Ammon's horn (tissue), 1 donor: ENCODE data around the gene CNBD2.
"Not testable (repeated sequence)": the region's sequence is repeated elsewhere in the genome, so short reads cannot be mapped to it uniquely, and the experiment has no call there.

Experiments
- DNase-seq: peaks from one replicate; pipeline ENCODE4 v3.0.0-alpha.2; 2016; ENCODE audit warnings: low spot score

CNBD2 gene

GRCh38 chr20:35967979-35968640 is at the start of gene CNBD2:
CNBD2 (plus strand) TSS chr20:35968590; CDS start chr20:35968763, 173 bp downstream.
- DNase-seq, result no peak

DNA sequence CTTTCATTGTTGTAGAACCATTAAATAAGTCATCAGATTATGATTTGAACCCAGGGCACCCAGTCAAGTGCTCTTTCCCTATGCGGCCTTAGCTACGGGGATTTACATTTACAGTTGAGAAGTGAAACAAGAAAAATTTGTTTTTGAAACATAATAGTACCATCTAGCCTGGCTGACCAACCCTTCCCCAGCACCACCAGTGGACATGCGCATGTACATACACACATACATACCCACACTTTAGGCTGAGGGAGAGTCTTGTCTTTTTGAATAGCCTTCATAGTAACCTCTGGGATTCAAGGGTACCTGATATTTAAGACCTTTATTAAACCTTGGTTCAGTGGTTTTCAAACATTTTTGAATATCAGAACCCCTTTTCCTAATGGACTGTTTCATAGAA is 47.9 kb upstream of the CNBD2 start:
- no peak for DNase-seq

- no peak for DNase-seq
Measured at GRCh38 chr20:35929301-35929700, 39.1 kb upstream of the CNBD2 start.

GRCh38 chr20:35934050-35934449 is 34.3 kb upstream of the CNBD2 start:
- no peak for DNase-seq

- no peak for DNase-seq
Measured at GRCh38 chr20:35939264-35939663, 29.1 kb upstream of the CNBD2 start.

DNA sequence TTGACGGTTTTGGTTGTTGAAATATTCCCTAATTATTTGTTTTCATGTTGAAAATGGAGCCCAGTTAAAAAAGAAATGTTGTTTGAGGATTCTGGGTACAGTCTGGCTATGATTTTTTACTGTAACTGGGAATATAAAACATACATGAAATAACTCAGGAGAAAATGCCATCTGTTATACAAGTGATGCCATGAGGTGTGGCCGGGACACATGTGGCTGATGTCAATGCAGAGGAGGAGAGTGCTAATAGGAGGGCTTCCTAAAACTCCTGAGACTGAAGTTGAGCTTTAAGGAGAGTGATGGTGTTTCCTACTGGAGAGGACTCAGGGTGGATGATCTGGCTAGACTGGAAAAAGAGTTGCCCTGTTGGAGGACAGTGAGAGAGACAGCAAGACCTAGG is 26.8 kb upstream of the CNBD2 start:
- no peak for DNase-seq

- DNase-seq, result peak; percentile 19
Measured at GRCh38 chr20:35942243-35942642, 26.1 kb upstream of the CNBD2 start.

- DNase-seq, result no peak
Measured at GRCh38 chr20:35947489-35947888, 20.9 kb upstream of the CNBD2 start.

DNA sequence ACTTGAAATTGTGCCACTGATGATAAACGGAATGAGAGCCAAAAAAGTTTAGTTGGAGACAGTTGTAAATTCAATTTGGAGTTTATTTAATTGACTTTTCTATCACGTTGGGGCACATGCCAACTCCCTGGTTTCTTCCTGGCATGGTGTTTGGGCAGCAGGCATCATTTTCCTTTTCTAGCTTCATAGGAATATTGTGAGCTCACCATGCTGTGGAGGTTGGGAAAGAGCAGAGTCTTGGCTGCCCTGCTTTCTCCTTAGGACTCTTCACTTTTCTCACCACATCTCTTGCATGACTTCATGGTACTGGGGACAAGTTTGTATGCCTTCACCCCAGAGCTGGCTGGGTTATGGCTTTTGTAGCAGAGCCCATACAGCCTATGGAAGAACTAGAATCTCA is 20.5 kb upstream of the CNBD2 start:
- DNase-seq, result no peak

GRCh38 chr20:35950093-35950492 is 18.3 kb upstream of the CNBD2 start:
- DNase-seq, result no peak

DNA sequence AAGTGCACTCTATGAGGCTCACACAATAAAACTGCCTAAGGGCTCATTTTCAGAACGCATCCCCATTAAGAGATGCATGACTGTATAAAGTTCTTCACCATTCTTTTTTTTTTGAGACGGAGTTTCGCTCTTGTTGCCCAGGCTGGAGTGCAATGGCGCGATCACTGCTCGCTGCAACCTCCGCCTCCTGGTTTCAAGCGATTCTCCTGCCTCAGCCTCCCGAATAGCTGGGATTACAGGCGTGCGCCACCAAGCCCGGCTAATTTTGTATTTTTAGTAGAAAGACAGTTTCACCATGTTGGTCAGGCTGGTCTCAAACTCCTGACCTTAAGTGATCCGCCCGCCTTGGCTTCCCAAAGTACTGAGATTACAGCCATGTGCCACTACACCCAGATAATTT is 16.3 kb upstream of the CNBD2 start:
- not testable (repeated sequence) for DNase-seq

DNA sequence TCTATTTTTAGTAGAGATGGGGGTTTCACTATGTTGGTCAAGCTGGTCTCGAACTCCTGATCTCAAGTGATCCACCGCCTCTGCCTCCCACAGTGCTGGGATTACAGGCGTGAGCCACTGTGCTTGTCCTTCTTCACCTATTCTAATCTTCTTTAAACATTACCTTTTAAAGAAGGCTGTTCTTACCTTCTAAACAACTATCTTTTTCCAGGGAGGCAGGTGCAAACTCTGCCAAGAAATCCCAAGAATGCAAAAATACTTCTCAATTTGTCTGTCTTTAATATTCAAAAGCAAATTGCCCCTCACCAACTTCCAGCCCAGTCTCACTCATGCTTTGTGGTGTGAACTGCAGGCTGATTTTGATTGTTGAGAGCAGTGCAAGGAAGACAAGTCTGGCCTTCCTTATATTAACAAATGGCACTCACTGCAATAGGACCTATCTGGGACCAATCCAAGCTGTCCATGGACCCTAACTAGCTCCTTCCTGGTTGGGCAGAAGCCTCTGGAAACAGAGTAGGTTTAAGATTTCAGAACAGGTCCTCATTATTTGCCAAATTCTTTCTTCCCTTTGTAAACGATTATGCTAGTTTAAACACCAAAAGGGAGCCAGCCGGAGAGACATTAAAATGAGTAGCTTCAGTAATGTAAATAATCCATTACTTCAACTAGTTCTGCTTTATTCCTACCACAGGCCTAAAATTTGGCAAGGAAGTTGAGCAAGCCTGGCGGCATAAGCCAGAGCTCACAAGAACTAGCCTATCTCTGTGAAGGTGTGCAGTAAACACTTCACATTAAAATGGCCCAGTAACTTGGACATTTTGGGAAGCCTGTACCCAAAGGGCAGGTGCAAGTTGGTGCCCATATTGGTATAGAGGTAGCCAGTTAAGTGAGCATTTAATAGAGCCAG is 15.7 kb upstream of the CNBD2 start:
- no peak for DNase-seq

- no peak for DNase-seq
Measured at GRCh38 chr20:35953387-35954199, 14.8 kb upstream of the CNBD2 start.

GRCh38 chr20:35954200-35954906 is 14.0 kb upstream of the CNBD2 start, which contains the start of gene SCAND1:
SCAND1 (minus strand) TSS chr20:35954502; CDS start chr20:35954284, 218 bp downstream.
- DNase-seq, result peak; percentile 97

DNA sequence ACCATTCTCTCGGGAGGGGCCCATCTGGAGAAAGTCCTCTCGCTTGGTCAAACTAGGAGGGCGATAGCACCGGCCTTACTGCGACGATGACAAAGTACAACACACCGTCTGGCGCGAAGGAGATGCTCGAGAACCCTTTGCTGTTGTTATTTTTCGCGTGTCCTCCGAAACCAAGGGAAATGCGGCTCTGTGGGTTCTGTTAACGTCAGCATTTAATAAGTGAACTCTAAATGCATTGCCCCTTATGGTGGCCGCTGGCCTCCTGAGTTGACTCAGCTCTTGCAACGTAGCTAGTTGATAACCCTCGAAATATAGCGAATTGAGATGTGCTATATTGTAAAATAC is 13.5 kb upstream of the CNBD2 start:
- no peak for DNase-seq

DNA sequence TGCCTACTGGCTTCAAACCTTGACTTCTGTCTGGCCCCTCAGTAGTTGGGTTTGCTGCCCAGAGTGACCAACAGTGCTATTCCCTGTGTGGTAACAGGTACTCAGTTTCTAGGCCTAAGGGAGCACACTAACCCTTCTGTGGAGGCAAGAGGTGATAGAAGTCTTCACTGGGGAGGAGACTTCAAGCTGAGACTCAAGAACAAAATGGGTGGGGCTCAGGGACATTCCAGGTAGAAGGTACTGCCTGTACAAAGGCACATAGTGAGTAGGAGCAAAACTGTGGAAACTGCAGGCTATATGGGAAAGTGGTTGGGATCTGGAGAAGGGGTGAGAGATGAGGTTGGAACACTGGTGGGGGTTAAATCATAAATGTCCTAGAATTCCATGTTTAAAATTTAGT is 11.8 kb upstream of the CNBD2 start:
- no peak for DNase-seq

DNA sequence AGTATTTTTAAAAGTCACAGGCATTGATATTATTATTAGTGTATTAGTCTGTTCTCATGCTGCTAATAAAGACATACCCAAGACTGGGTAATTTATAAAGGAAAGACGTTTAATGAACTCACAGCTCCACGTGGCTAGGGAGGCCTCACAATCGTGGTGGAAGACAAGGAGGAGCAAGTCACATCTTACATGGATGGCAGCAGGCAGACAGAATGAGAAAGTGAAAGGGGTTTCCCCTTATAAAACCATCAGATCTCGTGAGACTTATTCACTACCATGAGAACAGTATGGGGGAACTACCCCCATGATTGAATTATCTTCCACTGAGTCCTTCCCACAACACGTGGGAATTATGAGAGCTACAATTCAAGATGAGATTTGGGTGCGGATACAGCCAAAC is 9.1 kb upstream of the CNBD2 start:
- DNase-seq, result not testable (repeated sequence)

DNA sequence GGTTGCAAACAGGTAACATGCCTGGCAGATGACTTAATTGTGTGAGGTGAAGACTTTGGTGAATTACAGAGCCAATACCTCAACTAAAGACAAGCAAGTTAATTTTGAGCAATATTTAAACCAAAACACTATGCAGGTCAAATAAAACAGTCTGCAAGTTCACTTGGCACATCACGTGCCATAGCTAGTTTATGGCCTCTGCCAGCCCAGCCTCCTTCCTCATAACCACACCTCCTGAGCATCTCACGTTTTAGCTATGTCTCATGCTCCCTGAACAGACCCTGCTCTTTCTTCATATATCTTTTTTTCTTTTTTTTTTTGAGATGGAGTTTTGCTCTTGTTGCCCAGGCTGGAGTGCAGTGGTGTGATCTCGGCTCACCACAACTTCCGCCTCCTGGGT is 4.5 kb upstream of the CNBD2 start:
- DNase-seq, result no peak

DNA sequence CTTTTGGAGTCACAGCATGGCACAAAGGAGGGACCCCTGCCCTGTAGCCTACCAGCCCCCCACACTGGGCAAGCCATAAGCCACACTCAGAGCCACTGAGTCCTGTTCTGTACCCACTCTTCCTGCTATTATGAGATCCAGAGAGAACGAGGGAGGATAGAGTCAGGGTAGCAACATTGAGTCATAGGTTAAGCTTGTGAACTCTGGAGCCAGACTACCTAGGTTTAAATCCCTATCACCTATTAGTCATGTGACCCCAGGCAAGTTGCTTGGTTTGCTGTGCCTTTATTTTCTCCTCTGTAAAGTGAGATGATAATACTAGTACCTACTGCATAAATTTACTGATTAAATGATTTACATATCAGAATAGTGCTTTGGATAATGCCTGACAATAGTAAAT is 540 bp downstream of the CNBD2 start:
- DNase-seq, result no peak

DNA sequence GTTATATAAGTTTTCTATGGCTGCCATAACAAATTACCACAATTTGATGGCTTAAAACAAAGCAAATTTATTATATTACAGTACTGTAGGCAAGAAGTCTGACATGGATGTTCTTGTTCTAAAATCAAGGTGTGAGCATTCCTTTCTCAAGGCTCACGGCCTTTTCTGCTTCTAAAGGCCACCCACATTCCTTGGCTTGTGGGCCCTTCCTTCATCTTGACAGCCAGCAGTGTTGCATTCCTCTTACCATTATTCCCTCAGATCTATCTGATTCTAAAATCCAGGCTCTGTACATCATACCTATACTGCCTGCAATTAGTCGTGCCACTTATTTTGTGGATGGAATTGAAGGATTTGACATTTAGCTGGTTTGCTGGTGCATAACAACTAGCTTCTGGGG is 3.6 kb downstream of the CNBD2 start:
- DNase-seq, result no peak

- peak; percentile 33 for DNase-seq
Measured at GRCh38 chr20:35972462-35972861, 4.1 kb downstream of the CNBD2 start.

GRCh38 chr20:35974256-35974655 is 5.9 kb downstream of the CNBD2 start:
- no peak for DNase-seq
